ENCODE measurements around the gene NT5E.

DNA sequence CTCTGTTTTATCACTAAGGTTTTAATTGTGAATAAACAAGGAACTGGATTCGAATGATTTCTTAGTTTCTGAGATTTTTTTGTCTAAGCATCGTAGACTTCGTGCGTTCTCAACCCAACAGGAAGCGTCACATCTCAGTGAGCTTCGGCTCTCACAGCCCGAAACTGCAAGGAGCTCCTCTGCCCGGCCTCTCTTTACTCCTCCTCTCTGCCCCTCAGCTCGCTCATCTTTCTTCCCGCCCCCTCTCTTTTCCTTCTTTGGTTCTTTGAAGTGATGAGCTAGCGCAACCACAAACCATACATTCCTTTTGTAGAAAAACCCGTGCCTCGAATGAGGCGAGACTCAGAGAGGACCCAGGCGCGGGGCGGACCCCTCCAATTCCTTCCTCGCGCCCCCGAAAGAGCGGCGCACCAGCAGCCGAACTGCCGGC, 480 bp upstream of the NT5E start:
- TF ChIP-seq CTCF (IDR thresholded peaks at IDR 0.05) = no peak
- no peak for TF ChIP-seq EZH2 (IDR thresholded peaks at IDR 0.05)
